A673 (cell line): ENCODE measurements around the gene C19orf38. TPM values are rescaled to one million over a fixed set of nuclear protein-coding genes. Genes with fewer than 3 reads are reported as not detected.

ENCODE experiments used
- BruUV-seq: library from RNA; stranded (reverse); fragments of 400-500 nt; replicated peaks from 2 replicates; lab custom pipeline; 2021; lab: Mats Ljungman, UMichigan
- CTCF ChIA-PET: fragments of 300-600 bp; sonication (Branson Sonifier 250); formaldehyde crosslinking; loops from one replicate; lab custom pipeline; 2022; ENCODE audit warnings: antibody characterized with exemption; lab: Charles Lee
- POLR2A ChIA-PET: fragments of 300-600 bp; sonication (Branson Sonifier 250); formaldehyde crosslinking; loops from one replicate; lab custom pipeline; 2022; ENCODE audit warnings: antibody characterized with exemption; ENCODE audit not compliant: low non-redundant PET; lab: Charles Lee
- DNase-seq: peaks from one replicate; pipeline ENCODE4 v3.0.0-alpha.2; 2015; ENCODE audit warnings: low spot score
- H3K27ac ChIP-seq: fragments of 200-600 bp; sonication (generic); 2 replicates; pipeline ENCODE4 v1.5.1; 2016; ENCODE audit warnings: mixed run types, low read depth, mild to moderate bottlenecking, mixed read lengths, antibody characterized with exemption, low read length; ENCODE audit not compliant: poor library complexity, severe bottlenecking
- H3K27me3 ChIP-seq: fragments of 200-600 bp; sonication (generic); replicated peaks from 2 replicates; pipeline ENCODE4 v1.6.1; 2017; ENCODE audit warnings: mixed run types, low read depth, mild to moderate bottlenecking, mixed read lengths, antibody characterized with exemption, low read length; ENCODE audit not compliant: insufficient read depth, poor library complexity
- H3K36me3 ChIP-seq: fragments of 200-600 bp; sonication (generic); 2 replicates; pipeline ENCODE4 v1.6.1; 2016; ENCODE audit warnings: mixed run types, mild to moderate bottlenecking, mixed read lengths, antibody characterized with exemption, low read length; ENCODE audit not compliant: insufficient read depth, poor library complexity, severe bottlenecking
- H3K4me1 ChIP-seq: fragments of 200-600 bp; sonication (generic); 2 replicates; pipeline ENCODE4 v1.6.1; 2017; ENCODE audit warnings: mixed run types, mild to moderate bottlenecking, mixed read lengths, antibody characterized with exemption, low read length; ENCODE audit not compliant: insufficient read depth, poor library complexity, severe bottlenecking
- H3K4me3 ChIP-seq: fragments of 200-600 bp; sonication (generic); 2 replicates; pipeline ENCODE4 v1.5.1; 2016; ENCODE audit warnings: low read depth, mixed run types, mild to moderate bottlenecking, mixed read lengths, low read length; ENCODE audit not compliant: poor library complexity, severe bottlenecking
- H3K9me3 ChIP-seq: fragments of 200-600 bp; sonication (generic); 2 replicates; pipeline ENCODE4 v1.6.1; 2016; ENCODE audit warnings: mixed run types, low read depth, mild to moderate bottlenecking, mixed read lengths, antibody characterized with exemption, low read length; ENCODE audit not compliant: poor library complexity, severe bottlenecking
- EZH2 ChIP-seq: fragments of 200-600 bp; sonication (generic); IDR thresholded peaks from 2 replicates; pipeline ENCODE4 v1.6.1; 2017; ENCODE audit warnings: borderline replicate concordance, low read depth, mild to moderate bottlenecking, mixed read lengths, antibody characterized with exemption, low read length; ENCODE audit not compliant: poor library complexity, severe bottlenecking
- intact Hi-C: fragments of 100-400 bp; cut with micrococcal nuclease; formaldehyde crosslinking; loops from one replicate; pipeline ENCODE4 v1.10.0; 2022; ENCODE audit not compliant: unreplicated experiment
- total RNA-seq: library from RNA; stranded (reverse); gene quantifications from 2 replicates; pipeline ENCODE4 v1.2.3, GENCODE V29; 2021
- TF ChIP-seq, protein P1 (sequence below): fragments of 300-800, 200-600 bp; sonication (generic); conservative IDR thresholded peaks from 2 replicates; pipeline ENCODE4 v1.5.1; 2017; ENCODE audit warnings: low read depth, mild to moderate bottlenecking, antibody characterized with exemption, low read length, moderate library complexity, mixed read lengths

C19orf38 gene
- total RNA-seq, 1 experiment from 2014 or later, result not detected

DNA sequence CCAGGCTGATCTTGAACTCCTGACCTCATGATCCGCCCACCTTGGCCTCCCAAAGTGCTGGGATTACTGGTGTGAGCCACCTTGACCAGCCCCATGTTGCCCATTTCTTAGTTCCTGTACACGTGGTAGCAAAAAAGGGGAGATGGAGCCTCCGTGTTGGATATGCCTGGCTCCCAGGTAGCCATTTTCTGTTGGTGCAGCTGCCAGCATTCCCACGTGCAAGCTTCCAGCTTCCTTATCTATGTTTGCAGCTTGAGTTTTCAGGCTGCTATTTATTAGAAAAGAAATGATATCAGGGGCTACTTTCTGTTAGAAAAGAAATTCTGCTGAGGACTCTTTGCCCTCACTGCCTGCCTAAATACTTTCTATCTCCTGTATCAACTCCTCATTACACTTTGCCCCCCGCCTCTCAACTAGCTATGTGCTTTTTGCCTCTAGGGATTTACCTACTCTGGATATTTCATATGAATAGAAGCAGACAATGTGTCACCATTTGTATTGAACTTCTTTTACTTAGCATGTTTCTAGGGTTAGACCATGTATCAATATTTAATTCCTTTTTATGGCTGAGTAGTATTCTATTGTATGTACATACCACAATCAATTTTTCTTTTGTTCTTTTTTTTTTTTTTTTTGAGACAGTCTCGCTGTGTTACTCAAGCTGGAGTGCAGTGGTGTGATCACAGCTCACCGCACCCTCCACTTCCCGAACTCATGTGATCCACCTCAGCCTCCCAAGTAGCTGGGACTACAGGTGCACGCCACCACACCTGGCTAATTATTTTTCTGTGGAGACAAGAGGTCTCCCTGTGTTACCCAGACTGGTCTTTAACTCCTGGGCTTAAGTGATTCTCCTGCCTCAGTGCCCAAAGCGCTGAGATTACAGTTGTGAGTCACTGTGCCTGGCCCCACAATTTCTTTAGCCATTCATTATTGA, 8.8 kb upstream of the C19orf38 start:
- POLR2A ChIA-PET, result interaction anchor here (0.6 kb wide), 1 partner anchor 116 kb away, joined by 4 read pairs; no protein-coding TSS in a partner anchor

GRCh38 chr19:10842788-10843187, 5.4 kb upstream of the C19orf38 start:
- CTCF ChIA-PET, result no interaction called here
- Histone ChIP-seq H3K4me1 (no peaks in the 10 kb centered on the region), H3K36me3 (no peaks in the 10 kb centered on the region), H3K27ac (no peak overlapping the region), H3K9me3 (peaks cover 10% of the 10 kb centered on the region), H3K4me3 (no peak overlapping the region), H3K27me3 (no peaks in the 10 kb centered on the region)
- TF ChIP-seq EZH2, result no peak
- TF ChIP-seq, protein P1, sequence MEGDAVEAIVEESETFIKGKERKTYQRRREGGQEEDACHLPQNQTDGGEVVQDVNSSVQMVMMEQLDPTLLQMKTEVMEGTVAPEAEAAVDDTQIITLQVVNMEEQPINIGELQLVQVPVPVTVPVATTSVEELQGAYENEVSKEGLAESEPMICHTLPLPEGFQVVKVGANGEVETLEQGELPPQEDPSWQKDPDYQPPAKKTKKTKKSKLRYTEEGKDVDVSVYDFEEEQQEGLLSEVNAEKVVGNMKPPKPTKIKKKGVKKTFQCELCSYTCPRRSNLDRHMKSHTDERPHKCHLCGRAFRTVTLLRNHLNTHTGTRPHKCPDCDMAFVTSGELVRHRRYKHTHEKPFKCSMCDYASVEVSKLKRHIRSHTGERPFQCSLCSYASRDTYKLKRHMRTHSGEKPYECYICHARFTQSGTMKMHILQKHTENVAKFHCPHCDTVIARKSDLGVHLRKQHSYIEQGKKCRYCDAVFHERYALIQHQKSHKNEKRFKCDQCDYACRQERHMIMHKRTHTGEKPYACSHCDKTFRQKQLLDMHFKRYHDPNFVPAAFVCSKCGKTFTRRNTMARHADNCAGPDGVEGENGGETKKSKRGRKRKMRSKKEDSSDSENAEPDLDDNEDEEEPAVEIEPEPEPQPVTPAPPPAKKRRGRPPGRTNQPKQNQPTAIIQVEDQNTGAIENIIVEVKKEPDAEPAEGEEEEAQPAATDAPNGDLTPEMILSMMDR, result no peak
- POLR2A ChIA-PET, result no interaction called here
- DNase-seq, result no peak
- intact Hi-C loops, result no loop called here
- BruUV-seq, result no TSS peak

More for the DNA sequence above, 8.8 kb upstream of the C19orf38 start:
- Histone ChIP-seq H3K4me1 (no peaks in the 10 kb centered on the region), H3K27ac (no peak overlapping the region), H3K36me3 (no peaks in the 10 kb centered on the region), H3K4me3 (no peak overlapping the region), H3K9me3 (no peaks in the 10 kb centered on the region), H3K27me3 (no peaks in the 10 kb centered on the region)
- intact Hi-C loops, result loop anchor here (5.0 kb wide), 1 partner anchor 122 kb away; the partner anchor contains the start of gene DNM2
- no peak for DNase-seq
- TF ChIP-seq, protein P1, result no peak
- no peak for TF ChIP-seq EZH2
- CTCF ChIA-PET, result interaction anchor here (0.6 kb wide), 1 partner anchor 19 kb away, joined by 8 read pairs; no protein-coding TSS in a partner anchor
- no TSS peak for BruUV-seq

GRCh38 chr19:10846500-10847202, 1.6 kb upstream of the C19orf38 start:
- peaks cover 10% of the 10 kb centered on the region for H3K9me3 ChIP-seq
- intact Hi-C loops, result no loop called here
- no peak overlapping the region for H3K4me3 ChIP-seq
- BruUV-seq, result no TSS peak
- no peaks in the 10 kb centered on the region for H3K27me3 ChIP-seq
- no peaks in the 10 kb centered on the region for H3K4me1 ChIP-seq
- DNase-seq, result no peak
- no peaks in the 10 kb centered on the region for H3K36me3 ChIP-seq
- no peak overlapping the region for H3K27ac ChIP-seq
- ChIA-PET CTCF (interaction anchor here (0.6 kb wide), 1 partner anchor 12 kb away, joined by 4 read pairs; no protein-coding TSS in a partner anchor), POLR2A (interaction anchor here (0.6 kb wide), 1 partner anchor 304 kb away, joined by 3 read pairs; no protein-coding TSS in a partner anchor)
- TF ChIP-seq EZH2, result no peak
- TF ChIP-seq, protein P1, result no peak
